GM12878 (cell line): ENCODE measurements around the gene AKAP13. TPM values are rescaled to one million over a fixed set of nuclear protein-coding genes. Genes with fewer than 3 reads are reported as not detected.

ENCODE experiments used
- BACH1 ChIP-seq: fragments of 450-650 bp; IDR thresholded peaks from 2 replicates; pipeline ENCODE4 v1.6.1; 2017; ENCODE audit warnings: mild to moderate bottlenecking, borderline replicate concordance
- BHLHE40 ChIP-seq, 2 experiments: fragments of 450-650 bp in 1 of 2; IDR thresholded peaks; 2 replicates each; pipeline ENCODE4 v1.6.1; 2011 to 2017; ENCODE audit warnings: low read depth in 2 of 2, borderline replicate concordance in 1 of 2, improper control_type of control experiment in 1 of 2, low read length in 1 of 2, mild to moderate bottlenecking in 1 of 2
- BMI1 ChIP-seq: fragments of 450-650 bp; IDR thresholded peaks from 2 replicates; pipeline ENCODE4 v1.6.1; 2016; ENCODE audit warnings: mild to moderate bottlenecking, moderate library complexity, borderline replicate concordance
- CBX3 ChIP-seq: fragments of 200-600 bp; sonication (generic); IDR thresholded peaks from 2 replicates; pipeline ENCODE4 v1.6.1; 2016; ENCODE audit warnings: low read depth, borderline replicate concordance
- CEBPB ChIP-seq, 2 experiments: fragments of 150-350 bp in 1 of 2; IDR thresholded peaks; 2 replicates each; pipeline ENCODE4 v1.6.1; 2012 to 2014; ENCODE audit warnings: low read depth in 2 of 2, low read length in 2 of 2, borderline replicate concordance in 1 of 2, inconsistent platforms in 1 of 2
- E2F8 ChIP-seq: fragments of 450-650 bp; IDR thresholded peaks from 2 replicates; pipeline ENCODE4 v1.6.1; 2018; ENCODE audit warnings: mild to moderate bottlenecking, low read depth, moderate library complexity; ENCODE audit not compliant: partially characterized antibody
- ETV6 ChIP-seq, 2 experiments: fragments of 450-650 bp in 1 of 2; IDR thresholded peaks in 1 of 2; conservative IDR thresholded peaks in 1 of 2; 2 replicates each; pipeline ENCODE4 v1.6.1; 2014; ENCODE audit warnings: antibody characterized with exemption in 1 of 2, borderline replicate concordance in 1 of 2, low read depth in 1 of 2, mild to moderate bottlenecking in 1 of 2, moderate library complexity in 1 of 2
- GABPA ChIP-seq: IDR thresholded peaks from 2 replicates; pipeline ENCODE4 v1.6.1; 2014; ENCODE audit warnings: antibody characterized with exemption, low read depth, mild to moderate bottlenecking, inconsistent platforms
- HCFC1 ChIP-seq: fragments of 150-350 bp; IDR thresholded peaks from 2 replicates; pipeline ENCODE4 v1.6.1; 2014; ENCODE audit warnings: low read length
- IRF4 ChIP-seq: IDR thresholded peaks from 2 replicates; pipeline ENCODE4 v1.6.1; 2011; ENCODE audit warnings: low read depth, low read length
- MAX ChIP-seq: IDR thresholded peaks from 2 replicates; pipeline ENCODE4 v1.6.1; 2012; ENCODE audit warnings: low read depth, low read length, improper control_type of control experiment
- NBN ChIP-seq: fragments of 450-650 bp; IDR thresholded peaks from 2 replicates; pipeline ENCODE4 v1.6.1; 2016
- RAD51 ChIP-seq: fragments of 450-650 bp; IDR thresholded peaks from 2 replicates; pipeline ENCODE4 v1.6.1; 2016; ENCODE audit warnings: moderate library complexity, mild to moderate bottlenecking, inconsistent platforms
- RFX5 ChIP-seq: IDR thresholded peaks from 2 replicates; pipeline ENCODE4 v1.6.1; 2011; ENCODE audit warnings: low read depth, low read length, improper control_type of control experiment
- SIX5 ChIP-seq: IDR thresholded peaks from 2 replicates; pipeline ENCODE4 v1.6.1; 2011; ENCODE audit warnings: mild to moderate bottlenecking, low read depth, low read length, moderate library complexity; ENCODE audit not compliant: severe bottlenecking
- SMC3 ChIP-seq: IDR thresholded peaks from 2 replicates; pipeline ENCODE4 v1.6.1; 2011; ENCODE audit warnings: low read length, improper control_type of control experiment, borderline replicate concordance
- SP1 ChIP-seq: IDR thresholded peaks from one replicate; pipeline ENCODE4 v1.6.1; 2011; ENCODE audit warnings: low read depth, low read length
- TBL1XR1 ChIP-seq: IDR thresholded peaks from 2 replicates; pipeline ENCODE4 v1.6.1; 2012; ENCODE audit warnings: low read depth, low read length, improper control_type of control experiment
- WRNIP1 ChIP-seq: IDR thresholded peaks from 2 replicates; pipeline ENCODE4 v1.6.1; 2011; ENCODE audit warnings: low read depth, low read length, improper control_type of control experiment, borderline replicate concordance
- YY1 ChIP-seq: IDR thresholded peaks from 2 replicates; pipeline ENCODE4 v1.6.1; 2011; ENCODE audit warnings: low read depth, mild to moderate bottlenecking, low read length
- polyA plus RNA-seq, 11 experiments: library from polyadenylated mRNA; depleted of rRNA in 4 of 11; unstranded in 6 of 11; stranded (reverse) in 5 of 11; fragments of >200 nt; fragmentation: Nextera tagmentation in 4 of 11; fragmentation: Illumina TruSeq in 1 of 11; extraction: Ambion mirVana in 4 of 11; extraction: Trizol in 1 of 11; gene quantifications; 1 replicate in 1 of 11; 2 replicates in 10 of 11; pipeline versions ENCODE4 v1.2.1 to v1.2.3, GENCODE V29; 2011 to 2016; ENCODE audit warnings: inconsistent platforms in 2 of 11, missing spikeins in 2 of 11, low read depth in 1 of 11
- total RNA-seq, 4 experiments: library from RNA; depleted of rRNA in 3 of 4; stranded (reverse); fragments of >200 nt in 3 of 4; fragmentation: Illumina TruSeq in 1 of 4; extraction: Trizol in 1 of 4; gene quantifications; 2 replicates each; pipeline versions ENCODE4 v1.2.1 to v1.2.3, GENCODE V29; 2013 to 2021
- TF ChIP-seq, protein P1 (sequence below): IDR thresholded peaks from 2 replicates; pipeline ENCODE4 v1.6.1; 2011; ENCODE audit warnings: borderline replicate concordance, low read depth, mild to moderate bottlenecking, moderate library complexity, low read length; ENCODE audit not compliant: insufficient read depth, poor library complexity, severe bottlenecking
- TF ChIP-seq, protein P2 (sequence below): fragments of 450-650 bp; IDR thresholded peaks from 2 replicates; pipeline ENCODE4 v1.6.1; 2017; ENCODE audit warnings: antibody characterized with exemption, mild to moderate bottlenecking, moderate library complexity
- TF ChIP-seq, protein P3 (sequence below): IDR thresholded peaks from 2 replicates; pipeline ENCODE4 v1.6.1; 2011; ENCODE audit warnings: borderline replicate concordance, low read depth, mild to moderate bottlenecking, moderate library complexity, mixed read lengths, low read length; ENCODE audit not compliant: insufficient read depth; ENCODE audit errors: extremely low read length

AKAP13 gene
- total and polyA plus RNA-seq, 10 of the 15 experiments (the other 5 are each of a cell fraction or from before 2014, with no cell fraction given): 14.4 to 74.9 (median 55.1) TPM

DNA sequence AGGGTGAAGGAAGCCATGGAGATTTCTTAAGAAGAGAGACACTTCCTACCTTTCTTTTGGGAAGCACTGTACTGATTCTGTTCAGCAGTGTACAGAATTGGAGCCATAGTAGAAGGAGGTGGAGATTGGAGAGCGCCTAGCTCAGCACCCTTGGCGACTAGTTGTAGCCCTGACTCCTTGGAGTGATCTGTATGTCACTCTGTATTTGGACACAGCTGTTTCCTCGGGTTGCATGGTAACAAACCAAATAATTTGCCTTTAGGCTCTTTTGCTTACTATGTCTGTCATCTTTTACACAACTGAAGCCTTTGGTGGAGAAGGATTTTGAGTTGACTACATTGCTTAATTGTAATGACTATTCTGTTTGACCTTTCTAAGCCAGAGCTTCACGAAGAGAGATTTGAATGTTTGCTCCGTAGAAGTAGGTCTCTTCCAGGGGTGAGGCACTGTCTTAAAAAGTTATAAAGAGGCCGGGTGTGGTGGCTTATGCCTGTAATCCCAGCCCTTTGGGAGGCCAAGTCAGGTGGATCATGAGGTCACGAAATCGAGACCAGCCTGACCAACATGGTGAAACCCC, 77.1 kb downstream of the AKAP13 start (continued):
- TF ChIP-seq E2F8 (no peak), TBL1XR1 (no peak), ETV6 (conservative IDR thresholded peaks at IDR 0.05 in 1 of 2, IDR thresholded peaks at IDR 0.05 in 1 of 2; ENCODE audit: borderline replicate concordance in 1 of 2, low read depth in 1 of 2) (no peak), BHLHE40 (IDR thresholded peaks at IDR 0.05; ENCODE audit: borderline replicate concordance in 1 of 2, low read depth in 2 of 2, low read length in 1 of 2) (no peak), YY1 (no peak), BMI1 (no peak), MAX (no peak), GABPA (no peak), BACH1 (no peak), HCFC1 (no peak), IRF4 (no peak), SP1 (no peak), NBN (no peak), CEBPB (IDR thresholded peaks at IDR 0.05; ENCODE audit: borderline replicate concordance in 1 of 2, low read depth in 2 of 2, low read length in 2 of 2) (no peak), SIX5 (no peak), WRNIP1 (no peak), SMC3 (no peak), RAD51 (no peak), CBX3 (no peak), RFX5 (no peak)
- TF ChIP-seq, protein P1, sequence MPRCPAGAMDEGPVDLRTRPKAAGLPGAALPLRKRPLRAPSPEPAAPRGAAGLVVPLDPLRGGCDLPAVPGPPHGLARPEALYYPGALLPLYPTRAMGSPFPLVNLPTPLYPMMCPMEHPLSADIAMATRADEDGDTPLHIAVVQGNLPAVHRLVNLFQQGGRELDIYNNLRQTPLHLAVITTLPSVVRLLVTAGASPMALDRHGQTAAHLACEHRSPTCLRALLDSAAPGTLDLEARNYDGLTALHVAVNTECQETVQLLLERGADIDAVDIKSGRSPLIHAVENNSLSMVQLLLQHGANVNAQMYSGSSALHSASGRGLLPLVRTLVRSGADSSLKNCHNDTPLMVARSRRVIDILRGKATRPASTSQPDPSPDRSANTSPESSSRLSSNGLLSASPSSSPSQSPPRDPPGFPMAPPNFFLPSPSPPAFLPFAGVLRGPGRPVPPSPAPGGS: no peak
- TF ChIP-seq, protein P2, sequence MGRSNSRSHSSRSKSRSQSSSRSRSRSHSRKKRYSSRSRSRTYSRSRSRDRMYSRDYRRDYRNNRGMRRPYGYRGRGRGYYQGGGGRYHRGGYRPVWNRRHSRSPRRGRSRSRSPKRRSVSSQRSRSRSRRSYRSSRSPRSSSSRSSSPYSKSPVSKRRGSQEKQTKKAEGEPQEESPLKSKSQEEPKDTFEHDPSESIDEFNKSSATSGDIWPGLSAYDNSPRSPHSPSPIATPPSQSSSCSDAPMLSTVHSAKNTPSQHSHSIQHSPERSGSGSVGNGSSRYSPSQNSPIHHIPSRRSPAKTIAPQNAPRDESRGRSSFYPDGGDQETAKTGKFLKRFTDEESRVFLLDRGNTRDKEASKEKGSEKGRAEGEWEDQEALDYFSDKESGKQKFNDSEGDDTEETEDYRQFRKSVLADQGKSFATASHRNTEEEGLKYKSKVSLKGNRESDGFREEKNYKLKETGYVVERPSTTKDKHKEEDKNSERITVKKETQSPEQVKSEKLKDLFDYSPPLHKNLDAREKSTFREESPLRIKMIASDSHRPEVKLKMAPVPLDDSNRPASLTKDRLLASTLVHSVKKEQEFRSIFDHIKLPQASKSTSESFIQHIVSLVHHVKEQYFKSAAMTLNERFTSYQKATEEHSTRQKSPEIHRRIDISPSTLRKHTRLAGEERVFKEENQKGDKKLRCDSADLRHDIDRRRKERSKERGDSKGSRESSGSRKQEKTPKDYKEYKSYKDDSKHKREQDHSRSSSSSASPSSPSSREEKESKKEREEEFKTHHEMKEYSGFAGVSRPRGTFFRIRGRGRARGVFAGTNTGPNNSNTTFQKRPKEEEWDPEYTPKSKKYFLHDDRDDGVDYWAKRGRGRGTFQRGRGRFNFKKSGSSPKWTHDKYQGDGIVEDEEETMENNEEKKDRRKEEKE: no peak
- TF ChIP-seq, protein P3, sequence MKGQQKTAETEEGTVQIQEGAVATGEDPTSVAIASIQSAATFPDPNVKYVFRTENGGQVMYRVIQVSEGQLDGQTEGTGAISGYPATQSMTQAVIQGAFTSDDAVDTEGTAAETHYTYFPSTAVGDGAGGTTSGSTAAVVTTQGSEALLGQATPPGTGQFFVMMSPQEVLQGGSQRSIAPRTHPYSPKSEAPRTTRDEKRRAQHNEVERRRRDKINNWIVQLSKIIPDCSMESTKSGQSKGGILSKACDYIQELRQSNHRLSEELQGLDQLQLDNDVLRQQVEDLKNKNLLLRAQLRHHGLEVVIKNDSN: no peak
